ENCODE measurements around the gene ARMH3. TPM values are rescaled to one million over a fixed set of nuclear protein-coding genes. Genes with fewer than 3 reads are reported as not detected.

Gene ARMH3
- total and polyA plus RNA-seq, 3 donors from 2014 or later, result 20.2 to 23.7 (median 21.6) TPM

- no peak overlapping the region for H3K4me3 ChIP-seq
- intact Hi-C loops (cut with DNase I; ENCODE audit: low total_unique reads), result no loop called here
- H3K27ac ChIP-seq, result no peak overlapping the region
- no peak for TF ChIP-seq POLR2A (IDR thresholded peaks at IDR 0.05)
- no peak for TF ChIP-seq CTCF (IDR thresholded peaks at IDR 0.05)
- no peak for DNase-seq
- H3K36me3 ChIP-seq (ENCODE audit: low read depth, missing control alignments), result no peaks in the 10 kb centered on the region
- H3K9me3 ChIP-seq, result no peaks in the 10 kb centered on the region
- WGBS, 2 donors, result 59 to 76% methylated on average over 3 of the region's 3 CpGs
- H3K27me3 ChIP-seq, result no peaks in the 10 kb centered on the region
- H3K4me1 ChIP-seq, result no peaks in the 10 kb centered on the region
These were observed 197.1 kb downstream of the ARMH3 start for GRCh38 chr10:101858723-101859500.

DNA sequence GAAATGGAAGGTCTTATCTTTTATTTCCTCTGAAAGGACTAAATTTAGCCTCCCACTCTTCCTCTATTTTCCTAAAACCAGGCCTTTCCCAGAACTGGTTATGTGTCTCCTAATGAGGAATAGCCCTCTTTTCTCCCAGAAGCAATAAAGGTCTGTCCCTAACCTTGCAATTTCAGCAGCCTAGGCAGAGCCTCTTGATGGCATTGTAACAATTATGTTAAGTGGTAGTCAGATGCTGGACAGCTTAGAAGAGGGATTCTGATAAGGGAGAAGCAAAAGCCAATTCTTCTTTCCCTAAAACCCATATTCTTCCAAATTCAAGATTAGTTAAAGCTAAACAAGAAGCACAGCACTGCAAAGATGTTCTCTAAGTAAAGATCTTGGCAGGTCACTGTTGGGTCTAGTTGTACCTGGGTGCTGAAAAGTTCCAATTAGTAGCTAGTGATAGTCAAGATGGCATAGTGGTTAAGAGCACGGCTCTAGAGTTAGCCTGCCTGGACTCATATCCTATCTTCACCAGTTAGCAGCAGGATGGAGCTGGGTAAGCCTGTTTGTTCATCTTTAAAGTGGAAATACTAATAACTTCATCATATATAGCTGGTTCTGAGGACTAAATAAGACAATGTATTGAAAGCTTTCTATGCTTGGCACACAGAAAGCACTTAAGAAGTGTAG lies 198.0 kb downstream of the ARMH3 start:
- H3K27ac ChIP-seq, result no peak overlapping the region
- no peak for DNase-seq
- H3K36me3 ChIP-seq (ENCODE audit: low read depth, missing control alignments), result no peaks in the 10 kb centered on the region
- WGBS, 2 donors, result 0 to 97% methylated on average over 1 of the region's 1 CpG
- no peaks in the 10 kb centered on the region for H3K4me1 ChIP-seq
- intact Hi-C loops (cut with DNase I; ENCODE audit: low total_unique reads), result no loop called here
- no peak overlapping the region for H3K4me3 ChIP-seq
- H3K9me3 ChIP-seq, result no peaks in the 10 kb centered on the region
- no peak for TF ChIP-seq POLR2A (IDR thresholded peaks at IDR 0.05)
- H3K27me3 ChIP-seq, result no peaks in the 10 kb centered on the region

GRCh38 chr10:101856626-101857025 lies 199.3 kb downstream of the ARMH3 start:
- Histone ChIP-seq H3K4me1 (peaks cover 2% of the 10 kb centered on the region), H3K27me3 (no peaks in the 10 kb centered on the region), H3K4me3 (no peak overlapping the region), H3K27ac (no peak overlapping the region), H3K36me3 (ENCODE audit: low read depth, missing control alignments) (no peaks in the 10 kb centered on the region), H3K9me3 (no peaks in the 10 kb centered on the region)
- TF ChIP-seq POLR2A (IDR thresholded peaks at IDR 0.05), result no peak
- TF ChIP-seq CTCF (IDR thresholded peaks at IDR 0.05), result no peak
- DNase-seq, result peak; percentile 9
- intact Hi-C loops (cut with DNase I; ENCODE audit: low total_unique reads), result no loop called here

DNA sequence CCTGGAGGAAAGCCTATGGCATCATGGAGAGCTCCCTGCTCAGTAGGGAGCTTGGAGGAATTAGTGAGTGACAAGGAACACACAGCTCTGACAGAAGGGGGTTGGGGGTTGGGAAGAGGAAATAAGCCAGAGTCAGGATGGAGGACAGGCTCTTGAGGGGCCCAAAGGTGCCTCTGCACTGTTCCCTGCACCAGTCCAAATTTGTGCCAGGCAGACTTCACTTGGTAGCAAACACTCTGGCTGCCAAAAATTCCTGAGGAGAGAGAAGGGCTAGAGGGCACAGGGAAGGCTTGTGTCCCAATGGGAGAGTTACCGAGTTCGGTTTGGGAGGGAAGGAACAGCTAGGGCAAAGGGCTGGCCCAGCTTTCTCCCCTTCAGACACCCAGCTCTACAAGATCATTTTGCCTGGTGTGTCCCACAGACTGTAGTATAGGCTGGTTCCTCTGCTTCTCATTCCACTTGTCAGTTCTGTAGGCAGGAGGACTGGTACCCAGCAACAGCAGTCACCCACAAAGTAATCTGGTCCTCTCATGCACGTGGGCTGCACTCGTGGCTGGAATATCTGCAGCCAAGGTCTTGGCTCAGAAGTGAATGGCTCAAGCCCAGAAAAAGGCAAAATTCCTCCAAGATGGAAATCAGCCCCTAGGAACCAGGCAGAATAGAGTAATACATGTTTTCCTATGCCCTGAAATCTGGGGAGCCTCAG lies 204.4 kb downstream of the ARMH3 start:
- Histone ChIP-seq H3K27ac (no peak overlapping the region), H3K9me3 (no peaks in the 10 kb centered on the region), H3K36me3 (ENCODE audit: low read depth, missing control alignments) (no peaks in the 10 kb centered on the region), H3K4me3 (no peak overlapping the region), H3K27me3 (no peaks in the 10 kb centered on the region), H3K4me1 (peaks cover 2% of the 10 kb centered on the region)
- TF ChIP-seq POLR2A (IDR thresholded peaks at IDR 0.05), result no peak
- no peak for TF ChIP-seq CTCF (IDR thresholded peaks at IDR 0.05)
- WGBS, 2 donors, result 52 to 74% methylated on average over 4 of the region's 4 CpGs
- peak; percentile 29 for DNase-seq
- intact Hi-C loops (cut with DNase I; ENCODE audit: low total_unique reads), result no loop called here

- Histone ChIP-seq H3K9me3 (no peaks in the 10 kb centered on the region), H3K4me1 (peaks cover 2% of the 10 kb centered on the region), H3K27ac (no peak overlapping the region), H3K27me3 (no peaks in the 10 kb centered on the region), H3K36me3 (ENCODE audit: low read depth, missing control alignments) (no peaks in the 10 kb centered on the region), H3K4me3 (no peak overlapping the region)
- DNase-seq, result no peak
- 89 to 96% methylated on average over 3 of the region's 3 CpGs for WGBS, 2 donors
- TF ChIP-seq CTCF (IDR thresholded peaks at IDR 0.05) (no peak), POLR2A (IDR thresholded peaks at IDR 0.05) (no peak)
- intact Hi-C loops (cut with DNase I; ENCODE audit: low total_unique reads), result no loop called here
These were observed 205.2 kb downstream of the ARMH3 start for GRCh38 chr10:101850749-101851148.

All from testis (tissue), 3 donors.